ENCODE results near the gene LIPG.

DNA sequence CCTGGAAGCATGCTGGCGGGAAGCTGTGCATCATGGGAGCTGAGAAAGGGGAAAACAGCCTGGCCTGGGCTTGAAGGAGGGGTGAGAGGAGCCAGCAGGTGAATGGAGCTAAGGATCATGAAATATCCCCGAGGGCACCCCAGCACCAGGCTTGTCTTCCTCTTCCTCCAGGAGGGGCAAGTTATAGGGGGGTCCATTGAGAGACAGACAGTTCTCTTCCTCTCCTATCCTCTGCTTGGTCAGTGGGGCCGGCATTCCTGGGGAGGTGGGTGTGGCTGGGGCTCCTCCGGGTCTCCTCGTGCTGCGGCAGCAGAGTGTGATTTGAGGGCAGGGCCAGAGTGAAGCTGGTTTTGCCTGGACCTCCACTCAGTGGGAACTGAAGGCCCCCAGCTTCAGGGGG, 78.9 kb downstream of the LIPG start:
- TF ChIP-seq, protein P1, sequence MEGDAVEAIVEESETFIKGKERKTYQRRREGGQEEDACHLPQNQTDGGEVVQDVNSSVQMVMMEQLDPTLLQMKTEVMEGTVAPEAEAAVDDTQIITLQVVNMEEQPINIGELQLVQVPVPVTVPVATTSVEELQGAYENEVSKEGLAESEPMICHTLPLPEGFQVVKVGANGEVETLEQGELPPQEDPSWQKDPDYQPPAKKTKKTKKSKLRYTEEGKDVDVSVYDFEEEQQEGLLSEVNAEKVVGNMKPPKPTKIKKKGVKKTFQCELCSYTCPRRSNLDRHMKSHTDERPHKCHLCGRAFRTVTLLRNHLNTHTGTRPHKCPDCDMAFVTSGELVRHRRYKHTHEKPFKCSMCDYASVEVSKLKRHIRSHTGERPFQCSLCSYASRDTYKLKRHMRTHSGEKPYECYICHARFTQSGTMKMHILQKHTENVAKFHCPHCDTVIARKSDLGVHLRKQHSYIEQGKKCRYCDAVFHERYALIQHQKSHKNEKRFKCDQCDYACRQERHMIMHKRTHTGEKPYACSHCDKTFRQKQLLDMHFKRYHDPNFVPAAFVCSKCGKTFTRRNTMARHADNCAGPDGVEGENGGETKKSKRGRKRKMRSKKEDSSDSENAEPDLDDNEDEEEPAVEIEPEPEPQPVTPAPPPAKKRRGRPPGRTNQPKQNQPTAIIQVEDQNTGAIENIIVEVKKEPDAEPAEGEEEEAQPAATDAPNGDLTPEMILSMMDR (optimal IDR thresholded peaks at IDR 0.05 in 1 of 3, IDR thresholded peaks at IDR 0.05 in 1 of 3, conservative IDR thresholded peaks at IDR 0.05 in 1 of 3; ENCODE audit: extremely low read depth in 1 of 3, insufficient read depth in 2 of 3, low read length in 3 of 3): no peak
- no peak for TF ChIP-seq EZH2 (IDR thresholded peaks at IDR 0.05; ENCODE audit: low read length)

Measured in keratinocyte (primary cell).